ENCODE measurements around the gene SIM1.

DNA sequence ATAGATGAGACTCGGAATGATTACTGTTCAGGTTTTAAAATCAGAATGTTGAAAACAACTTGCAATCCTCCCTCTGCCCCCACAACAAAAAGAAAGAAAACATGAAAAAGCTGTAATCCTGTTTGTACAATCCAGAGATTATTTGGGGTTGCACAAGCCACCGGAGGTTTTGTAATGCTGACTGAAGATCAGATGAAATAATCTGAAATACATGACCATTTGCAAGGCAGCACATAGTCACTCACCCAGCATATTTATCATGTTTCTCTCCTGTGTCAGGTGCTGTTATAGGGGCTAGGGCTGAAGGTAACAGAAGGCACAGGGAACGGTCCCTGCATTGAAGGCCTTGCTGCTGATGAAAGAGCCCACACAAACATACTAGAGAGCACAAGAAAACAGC is 85.3 kb downstream of the SIM1 start:
- TF ChIP-seq, protein P1, sequence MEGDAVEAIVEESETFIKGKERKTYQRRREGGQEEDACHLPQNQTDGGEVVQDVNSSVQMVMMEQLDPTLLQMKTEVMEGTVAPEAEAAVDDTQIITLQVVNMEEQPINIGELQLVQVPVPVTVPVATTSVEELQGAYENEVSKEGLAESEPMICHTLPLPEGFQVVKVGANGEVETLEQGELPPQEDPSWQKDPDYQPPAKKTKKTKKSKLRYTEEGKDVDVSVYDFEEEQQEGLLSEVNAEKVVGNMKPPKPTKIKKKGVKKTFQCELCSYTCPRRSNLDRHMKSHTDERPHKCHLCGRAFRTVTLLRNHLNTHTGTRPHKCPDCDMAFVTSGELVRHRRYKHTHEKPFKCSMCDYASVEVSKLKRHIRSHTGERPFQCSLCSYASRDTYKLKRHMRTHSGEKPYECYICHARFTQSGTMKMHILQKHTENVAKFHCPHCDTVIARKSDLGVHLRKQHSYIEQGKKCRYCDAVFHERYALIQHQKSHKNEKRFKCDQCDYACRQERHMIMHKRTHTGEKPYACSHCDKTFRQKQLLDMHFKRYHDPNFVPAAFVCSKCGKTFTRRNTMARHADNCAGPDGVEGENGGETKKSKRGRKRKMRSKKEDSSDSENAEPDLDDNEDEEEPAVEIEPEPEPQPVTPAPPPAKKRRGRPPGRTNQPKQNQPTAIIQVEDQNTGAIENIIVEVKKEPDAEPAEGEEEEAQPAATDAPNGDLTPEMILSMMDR (IDR thresholded peaks at IDR 0.05), result no peak
- TF ChIP-seq EZH2 (IDR thresholded peaks at IDR 0.05), result no peak

Data from neural progenitor cell (in vitro differentiated cells).